Frontal cortex (tissue), 4 donors: ENCODE data around the gene KCNH1. TPM values are rescaled to one million over a fixed set of nuclear protein-coding genes. Genes with fewer than 3 reads are reported as not detected.
"Not testable (repeated sequence)": the region's sequence is repeated elsewhere in the genome, so short reads cannot be mapped to it uniquely, and the experiment has no call there.

Experiments
- DNase-seq, 2 donors: peaks; one replicate each; pipeline ENCODE4 v3.0.0; 2012; ENCODE audit warnings: low spot score in 2 of 2
- FAIRE-seq: peaks from 2 replicates; lab custom pipeline; 2012; peaks lifted over from hg19 to GRCh38; lab: Jason Lieb, UNC
- total RNA-seq: library from RNA; depleted of rRNA; stranded (reverse); fragments of >200 nt; gene quantifications from one replicate; pipeline ENCODE4 v1.2.3, GENCODE V29; 2014
- donor health status: control.
- donor health status: control.
- donor health status: control.

The KCNH1 gene
- total RNA-seq, 1 donor from 2014 or later = 10.6 TPM

DNA sequence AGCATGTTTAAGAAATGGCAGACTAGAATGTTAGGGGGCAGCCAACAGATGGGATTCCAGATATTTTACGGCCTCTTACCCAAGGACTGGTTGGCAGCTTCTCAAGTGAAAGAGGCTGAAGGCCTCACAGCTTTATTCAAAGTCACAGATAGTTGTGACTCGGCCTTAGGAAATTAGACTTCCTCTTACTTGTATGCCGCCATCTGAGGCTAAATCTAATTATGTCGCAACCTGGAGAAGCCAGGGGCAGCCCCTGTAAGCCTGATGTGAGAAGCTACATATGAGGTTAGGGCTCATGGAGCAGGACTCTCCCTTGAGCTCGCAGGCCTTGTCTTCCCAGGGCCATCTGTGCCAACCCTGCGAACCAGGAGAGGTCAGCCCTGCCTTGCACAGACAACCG lies 452.8 kb downstream of the KCNH1 start:
- FAIRE-seq (no peak), DNase-seq (no peak)

DNA sequence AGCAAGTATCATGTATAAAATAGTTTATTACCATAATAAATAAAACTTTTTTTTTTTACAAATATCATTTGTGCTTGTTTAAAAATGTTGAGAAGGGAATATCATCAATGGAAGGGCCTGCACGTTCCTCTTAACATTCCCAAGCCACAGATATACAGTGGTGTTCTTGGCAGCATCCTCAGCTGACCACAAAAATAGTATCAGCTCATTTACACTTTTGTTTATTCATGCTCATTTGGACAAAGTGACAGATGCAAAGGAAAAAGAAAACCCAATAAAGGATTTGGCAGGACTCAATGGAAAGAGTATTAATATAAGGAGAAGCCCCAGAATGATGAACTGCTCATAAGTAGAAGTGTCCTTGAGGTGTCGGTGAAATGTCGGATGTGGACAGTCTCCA lies 455.6 kb downstream of the KCNH1 start:
- FAIRE-seq = no peak
- DNase-seq = no peak

DNA sequence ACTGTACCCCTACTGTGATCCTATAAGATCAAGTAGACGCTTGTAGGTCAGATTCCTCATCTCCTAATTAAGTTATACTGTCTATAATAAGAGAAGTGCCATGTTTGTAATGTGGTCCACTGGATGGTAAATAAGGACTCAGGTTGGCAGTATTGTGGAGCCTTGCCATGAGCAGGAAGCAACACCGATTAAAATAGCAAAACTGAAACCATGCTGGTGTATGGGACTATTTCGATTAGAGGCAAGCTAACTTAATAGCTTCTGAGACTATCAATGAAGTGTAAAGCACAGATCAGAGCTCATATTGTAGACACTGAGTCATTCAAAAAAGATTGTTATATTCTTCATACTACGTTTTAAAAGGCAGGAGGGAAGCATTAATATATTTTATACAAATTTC lies 456.4 kb downstream of the KCNH1 start:
- FAIRE-seq = no peak
- DNase-seq = no peak

DNA sequence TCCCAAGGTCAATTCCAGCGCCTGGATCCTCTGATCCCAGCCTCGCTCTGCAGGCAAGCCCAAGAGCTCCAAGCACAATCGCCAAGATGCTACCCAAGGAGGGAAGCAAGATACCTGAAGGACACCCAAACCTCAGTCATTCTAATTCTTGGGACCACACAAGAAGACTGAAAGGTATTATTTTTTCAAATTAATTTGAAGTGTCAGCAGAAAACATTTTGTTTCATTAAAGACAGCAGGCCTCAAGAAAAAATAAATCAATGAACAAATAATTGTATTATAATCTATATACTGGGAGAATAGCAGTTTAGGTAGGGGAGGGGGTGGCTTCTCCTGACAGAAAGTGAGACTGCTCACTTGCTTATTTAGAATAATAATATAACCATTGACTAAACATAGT lies 457.4 kb downstream of the KCNH1 start:
- DNase-seq = no peak
- no peak for FAIRE-seq

DNA sequence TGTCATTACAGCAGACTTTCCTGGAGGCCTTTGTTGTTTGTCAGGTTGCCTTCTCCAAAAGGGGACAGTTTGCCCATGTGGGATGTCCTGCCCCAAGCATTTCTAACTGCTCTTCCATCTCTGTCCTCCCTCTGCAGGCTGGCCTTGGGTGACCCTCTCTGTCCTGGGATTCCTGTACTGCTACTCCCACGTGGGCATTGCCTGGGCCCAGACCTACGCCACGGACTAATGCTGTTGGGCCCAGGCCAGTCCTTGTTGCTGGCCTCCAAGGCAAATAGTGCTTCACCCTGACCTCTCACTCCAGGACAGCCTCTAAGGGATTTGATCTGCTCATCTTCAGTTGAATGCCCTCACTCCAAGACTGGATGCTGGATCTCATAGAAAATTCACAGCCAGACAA lies 459.8 kb downstream of the KCNH1 start:
- FAIRE-seq (no peak), DNase-seq (no peak)

DNA sequence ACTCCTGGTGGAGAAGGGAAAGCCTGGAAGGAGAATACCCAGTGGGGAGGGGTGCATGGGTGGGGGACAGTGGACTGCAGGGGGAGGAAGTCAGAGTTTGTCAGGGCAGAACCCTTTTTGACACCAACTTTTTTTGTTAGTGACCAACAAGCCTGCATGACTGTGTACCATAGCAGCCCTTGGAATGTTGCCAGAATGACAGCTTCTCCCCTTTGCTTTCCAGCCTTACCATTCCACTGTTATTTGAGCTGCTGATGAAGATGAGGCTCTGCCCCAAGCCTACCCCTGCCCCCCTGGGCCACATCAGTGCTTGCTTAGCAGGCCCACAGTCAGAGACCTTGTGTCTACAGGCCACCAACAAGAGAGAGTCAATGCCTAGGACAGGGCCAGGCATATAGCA lies 464.0 kb downstream of the KCNH1 start:
- no peak for DNase-seq
- no peak for FAIRE-seq

DNA sequence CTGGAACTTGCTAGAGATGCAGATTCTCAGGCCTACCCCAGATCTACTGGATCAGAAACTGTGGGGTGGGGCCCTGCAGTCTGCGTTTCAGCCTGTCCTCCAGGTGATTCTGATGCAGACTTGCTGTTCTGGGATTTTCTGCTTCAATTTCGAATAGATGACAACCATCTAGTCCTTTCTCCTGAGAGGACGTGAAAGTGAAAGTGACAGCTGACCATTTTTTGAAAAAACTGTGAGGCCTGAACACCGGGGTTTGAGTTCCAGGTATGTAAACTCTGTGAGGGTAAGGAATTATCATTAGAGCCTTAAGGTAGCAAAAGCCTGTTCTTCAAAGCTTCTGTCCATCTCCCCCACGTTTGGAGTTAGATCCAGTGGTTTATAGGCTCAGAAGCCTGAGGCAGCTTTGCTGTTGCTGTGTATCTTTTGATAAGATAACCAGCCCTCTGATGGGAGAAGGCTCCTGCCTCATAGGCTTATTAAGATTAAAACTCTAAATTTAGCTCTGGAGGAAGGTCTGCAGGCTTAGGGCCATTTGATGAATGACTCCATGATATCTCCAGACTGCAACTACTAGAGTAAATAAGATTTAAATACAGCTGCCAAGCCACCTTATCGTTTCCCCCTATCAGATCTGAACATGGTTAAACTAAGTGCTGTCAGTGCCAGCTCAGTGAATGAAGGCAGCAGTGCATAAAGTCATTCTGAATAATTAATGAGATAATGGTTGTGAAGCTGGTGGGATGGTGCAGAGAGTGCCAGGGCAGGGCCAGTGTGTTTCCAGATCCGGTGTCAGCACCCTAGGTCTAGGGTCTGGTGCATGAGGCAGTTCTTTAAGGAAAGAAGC lies 470.0 kb downstream of the KCNH1 start:
- no peak for DNase-seq
- no peak for FAIRE-seq

DNA sequence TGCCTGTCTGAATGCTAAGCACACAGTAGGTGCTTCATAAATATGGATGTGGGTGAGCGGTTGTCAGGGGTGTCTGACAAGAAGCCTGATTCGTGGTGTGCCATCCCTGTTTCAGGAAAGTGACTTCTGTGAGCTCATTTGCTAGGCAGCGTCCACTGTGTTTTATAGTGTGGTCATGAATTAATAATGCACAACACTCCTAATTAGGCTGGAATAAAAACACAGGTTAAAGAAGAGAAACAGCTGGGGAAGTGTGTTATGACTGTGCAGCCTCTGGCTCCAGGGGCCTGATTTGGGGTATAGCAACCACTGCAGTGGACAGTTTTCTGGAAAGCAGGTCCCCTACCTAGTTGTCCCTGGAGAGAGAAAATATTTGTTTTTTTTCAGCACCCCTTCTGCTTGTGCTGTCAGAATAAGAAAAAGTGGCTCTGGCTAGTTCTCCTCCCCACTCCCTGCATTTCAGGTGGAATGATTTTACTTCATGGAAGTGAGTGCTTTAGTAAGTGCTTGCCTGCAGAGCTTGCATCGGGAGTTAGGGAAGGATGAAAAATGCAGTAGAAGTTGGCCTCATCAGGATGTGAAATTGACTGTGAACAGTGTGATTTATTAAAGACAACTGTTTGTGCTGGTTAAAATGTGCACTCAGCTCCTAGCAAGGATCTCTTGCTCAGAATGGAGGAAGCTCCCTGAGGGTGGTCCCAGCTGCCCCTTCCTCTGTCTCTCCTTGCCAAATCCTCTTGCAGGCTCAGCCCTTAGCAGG lies 471.5 kb downstream of the KCNH1 start:
- DNase-seq (no peak), FAIRE-seq (no peak)

DNA sequence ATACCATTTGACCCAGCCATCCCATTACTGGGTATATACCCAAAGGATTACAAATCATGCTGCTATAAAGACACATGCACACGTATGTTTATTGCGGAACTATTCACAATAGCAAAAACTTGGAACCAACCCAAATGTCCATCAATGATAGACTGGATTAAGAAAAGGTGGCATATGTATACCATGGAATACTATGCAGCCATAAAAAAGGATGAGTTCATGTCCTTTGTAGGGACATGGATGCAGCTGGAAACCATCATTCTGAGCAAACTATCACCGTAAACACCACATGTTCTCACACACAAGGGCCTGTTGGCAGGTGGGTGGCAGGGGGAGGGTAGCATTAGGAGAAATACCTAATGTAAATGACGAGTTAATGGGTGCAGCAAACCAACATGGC lies 472.4 kb downstream of the KCNH1 start:
- not testable (repeated sequence) for DNase-seq, FAIRE-seq

DNA sequence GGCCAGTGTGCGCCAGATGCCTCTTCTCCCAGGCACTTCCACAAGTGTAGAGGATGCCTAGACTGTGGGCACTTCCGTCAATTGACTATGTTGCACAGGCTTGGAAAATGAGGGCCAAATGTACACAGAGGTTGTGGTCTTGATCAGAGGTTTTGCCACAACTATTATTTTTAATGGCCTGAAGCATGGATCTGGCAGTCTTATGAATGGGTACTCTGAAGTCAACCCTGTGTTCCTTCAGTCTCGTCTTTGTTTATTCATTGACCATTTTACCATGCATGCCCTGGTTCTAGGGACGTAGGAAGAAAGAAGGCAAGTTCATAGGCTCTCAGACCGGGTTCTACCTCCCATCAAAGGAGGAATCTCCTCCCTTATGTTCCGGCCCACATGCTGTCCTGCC lies 476.1 kb downstream of the KCNH1 start:
- FAIRE-seq (no peak), DNase-seq (no peak)

DNA sequence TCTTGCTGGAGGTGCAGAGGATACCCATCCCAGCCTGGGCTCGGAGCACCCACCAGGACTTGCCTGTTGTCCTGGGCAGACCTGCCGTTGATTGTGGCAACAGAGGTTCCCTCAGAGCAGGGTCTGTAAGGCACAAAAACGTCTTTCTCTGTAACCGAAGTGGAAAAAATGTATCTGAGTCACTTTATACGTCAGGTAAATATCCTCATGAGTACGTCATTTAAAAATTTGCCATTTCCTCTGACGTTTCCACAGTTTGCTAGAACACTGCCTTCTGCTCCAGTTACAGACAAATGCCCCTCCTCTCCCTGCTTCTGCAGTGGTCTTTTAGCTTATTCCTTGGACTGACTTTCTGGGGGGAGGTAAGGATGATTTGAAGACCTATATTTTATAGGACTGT lies 478.4 kb downstream of the KCNH1 start:
- no peak for DNase-seq
- FAIRE-seq = no peak

DNA sequence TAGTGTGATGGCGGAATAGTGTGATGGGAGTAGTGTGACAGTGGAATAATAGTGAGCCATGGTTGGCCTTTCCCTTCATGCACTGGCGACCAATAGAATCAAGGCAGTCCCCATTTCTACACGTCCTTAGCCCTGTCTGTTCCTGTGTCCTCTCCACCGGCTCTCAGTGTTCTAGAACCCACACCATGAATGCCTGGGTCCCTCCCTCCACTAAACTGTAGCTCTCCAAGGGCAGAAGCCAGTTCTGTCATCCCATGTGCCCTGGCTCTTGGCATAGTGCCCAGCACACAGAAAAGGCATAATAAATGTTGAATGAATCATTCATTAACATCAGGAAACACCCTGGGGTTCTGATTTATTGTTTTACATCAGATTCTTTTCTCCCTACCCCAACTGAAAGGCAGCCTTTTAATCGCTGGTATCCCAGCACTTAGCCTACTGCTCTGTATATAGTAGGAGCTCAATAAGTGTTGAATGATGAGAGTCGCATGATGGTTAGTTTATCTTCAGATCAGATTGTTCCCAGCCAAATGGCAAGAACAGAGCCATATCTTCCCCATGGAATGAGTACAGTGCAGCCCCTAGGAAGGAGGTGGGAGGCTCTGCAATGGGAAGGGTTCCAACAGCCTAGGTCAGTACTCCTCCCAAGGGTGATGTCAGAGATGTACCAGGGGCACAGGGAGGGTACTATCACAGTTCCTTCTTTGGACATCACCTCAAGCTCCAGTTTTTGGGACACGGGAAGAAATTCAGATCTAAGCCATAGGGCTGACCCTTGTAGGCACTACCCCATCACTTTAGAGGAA lies 479.6 kb downstream of the KCNH1 start:
- FAIRE-seq = no peak
- no peak for DNase-seq

DNA sequence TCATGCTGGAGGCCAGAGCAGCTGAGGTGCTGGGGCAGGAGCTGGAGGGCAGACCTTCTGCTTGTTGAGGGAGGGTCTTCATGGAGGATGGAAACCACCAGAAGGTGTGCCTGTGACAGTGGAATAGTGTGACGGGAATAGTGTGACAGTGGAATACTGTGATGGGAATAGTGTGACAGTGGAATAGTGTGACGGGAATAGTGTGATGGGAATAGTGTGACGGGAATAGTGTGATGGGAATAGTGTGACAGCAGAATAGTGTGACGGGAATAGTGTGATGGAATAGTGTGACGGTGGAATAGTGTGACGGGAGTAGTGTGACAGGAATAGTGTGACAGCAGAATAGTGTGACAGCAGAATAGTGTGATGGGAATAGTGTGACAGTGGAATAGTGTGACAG lies 480.2 kb downstream of the KCNH1 start:
- FAIRE-seq (peak; percentile 49), DNase-seq (no peak)

DNA sequence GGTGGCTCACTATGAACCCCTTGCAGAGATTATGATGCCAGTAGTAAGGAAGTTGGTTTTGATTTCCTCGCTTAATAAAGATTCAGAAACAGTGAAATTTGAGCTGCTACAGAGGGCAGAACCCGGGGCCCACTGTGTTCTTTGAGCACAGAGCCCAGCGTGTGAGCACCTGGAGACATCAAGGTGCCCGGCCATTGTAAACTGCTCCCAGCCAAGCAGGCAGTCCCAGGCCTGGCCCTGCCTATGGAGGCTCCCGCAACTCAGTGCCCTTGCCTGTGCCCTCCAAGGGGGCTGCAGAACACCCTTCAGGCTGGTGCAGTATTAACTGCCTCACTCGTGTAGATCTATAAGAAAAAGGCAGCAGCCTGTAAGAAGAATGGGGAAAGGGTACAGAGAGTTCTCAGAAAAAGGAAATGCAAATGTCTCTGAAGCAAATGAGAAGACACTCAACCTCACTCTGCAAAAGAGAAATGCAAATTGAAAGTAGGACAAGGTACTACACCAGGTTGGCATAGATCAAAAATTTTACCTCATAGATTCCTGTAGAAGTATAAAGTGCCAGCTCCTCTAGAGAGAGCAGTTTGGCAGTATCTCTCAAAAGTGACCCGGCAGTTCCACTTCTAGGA lies 481.5 kb downstream of the KCNH1 start:
- FAIRE-seq (no peak), DNase-seq (no peak)

DNA sequence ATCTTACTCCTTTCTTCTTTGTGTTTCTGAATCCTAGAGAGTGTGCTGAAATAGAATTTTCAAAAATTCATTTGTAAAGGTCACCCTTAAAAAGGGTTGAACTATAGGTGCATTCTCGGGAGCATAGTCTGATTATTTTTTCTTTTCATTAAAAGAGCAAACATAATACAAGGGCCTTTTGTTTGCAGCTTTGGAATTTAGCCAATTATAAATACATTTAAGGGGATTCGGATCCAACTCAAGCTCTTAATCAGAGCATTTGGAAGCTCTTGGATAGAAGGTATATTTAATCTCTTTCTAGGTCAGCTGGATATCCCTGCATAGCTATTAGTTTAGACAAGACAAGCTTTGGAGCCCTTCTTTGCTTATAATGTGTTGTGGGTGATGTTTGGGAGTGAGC lies 483.5 kb downstream of the KCNH1 start:
- DNase-seq (no peak), FAIRE-seq (no peak)

DNA sequence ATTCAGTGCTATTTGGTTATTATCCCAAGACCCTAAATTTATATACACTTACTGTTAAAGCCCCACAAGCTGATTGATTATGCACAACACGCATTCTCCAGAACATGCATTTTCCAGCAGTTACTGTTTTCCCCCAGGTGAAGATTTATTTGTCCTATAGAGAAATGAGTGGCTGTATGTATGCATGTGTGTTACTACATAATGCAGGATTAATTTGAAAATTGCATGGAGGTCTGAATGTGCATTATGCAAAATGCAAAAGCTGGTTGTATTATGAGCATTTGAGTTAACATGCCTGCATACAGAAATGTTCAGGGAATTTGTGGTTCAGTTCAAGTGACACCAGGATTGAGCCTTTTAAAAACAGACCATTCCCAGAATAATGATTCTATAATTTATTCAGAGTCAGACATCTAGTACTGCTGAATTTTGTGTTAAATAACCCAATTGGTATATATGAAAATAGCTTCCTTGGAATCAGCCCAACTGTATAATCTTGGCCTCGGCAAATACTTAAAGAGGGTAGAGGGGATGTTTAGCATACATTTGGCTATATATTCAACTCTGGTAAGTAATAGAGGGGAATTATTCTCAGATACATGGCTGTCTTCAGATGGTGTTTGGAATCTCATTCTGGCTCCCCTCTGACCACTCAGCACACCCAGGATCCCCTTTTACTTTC lies 485.2 kb downstream of the KCNH1 start:
- FAIRE-seq = no peak
- no peak for DNase-seq

DNA sequence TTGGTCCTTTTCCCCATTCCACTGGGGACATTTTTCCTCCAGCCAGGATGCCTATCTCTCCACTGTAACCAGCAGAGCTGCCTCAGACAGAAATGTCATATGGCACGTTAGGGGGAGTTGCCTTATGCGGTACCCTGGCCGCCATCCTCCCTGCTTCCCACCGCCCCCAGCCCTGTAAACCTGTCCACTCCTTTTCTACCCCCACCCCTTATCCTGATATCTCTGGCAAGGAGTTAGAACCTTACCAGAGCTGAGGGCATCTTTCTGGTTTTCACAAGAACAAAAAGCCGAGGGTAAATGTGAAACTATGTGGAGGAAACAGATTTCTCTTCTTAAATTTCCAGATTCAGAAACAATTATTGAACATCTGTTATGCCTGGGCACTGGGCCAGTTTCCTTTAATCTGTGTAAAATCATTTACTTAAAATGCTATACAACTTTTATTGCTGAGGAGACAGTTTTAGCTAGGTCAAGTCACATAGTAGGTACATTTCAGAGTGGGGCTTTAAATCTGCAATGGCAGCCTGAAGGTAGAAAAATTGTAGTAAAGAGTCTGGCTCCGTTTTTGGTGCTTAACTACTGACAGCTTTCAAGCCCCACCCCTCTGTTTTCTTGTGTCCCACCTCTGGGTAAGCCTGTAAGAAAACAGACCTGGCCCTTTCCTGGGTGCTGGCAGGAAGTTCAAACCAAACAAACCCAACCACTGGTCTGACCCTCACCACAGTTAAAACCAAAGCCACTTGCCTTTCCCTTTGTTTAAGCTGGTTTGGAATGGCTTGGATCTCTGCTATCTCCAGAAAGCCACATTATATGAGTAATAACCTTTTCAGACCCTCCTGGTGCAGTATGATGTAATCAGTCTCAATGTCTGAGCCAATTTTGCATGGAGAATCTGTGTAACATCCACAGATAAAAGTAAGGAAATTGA lies 486.3 kb downstream of the KCNH1 start:
- no peak for DNase-seq
- no peak for FAIRE-seq

DNA sequence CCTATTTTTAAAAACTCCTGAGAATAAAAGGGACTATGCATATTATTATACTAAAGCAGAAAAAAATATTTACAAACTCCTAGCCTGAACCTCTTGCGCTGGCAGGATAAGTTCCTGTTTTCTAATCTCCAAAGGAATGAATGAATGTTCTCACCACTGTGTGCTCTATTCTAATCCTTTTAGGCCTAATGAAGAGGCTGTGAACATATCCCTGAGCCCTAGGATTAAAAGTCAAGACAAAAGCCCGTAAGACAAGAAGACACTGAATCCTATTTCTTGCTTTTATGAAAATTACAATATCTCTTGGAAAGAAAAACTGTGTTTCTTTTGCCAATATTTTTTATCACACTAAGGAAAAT lies 487.7 kb downstream of the KCNH1 start:
- FAIRE-seq (no peak), DNase-seq (no peak)
